Measurements from ENCODE around the gene ATP6V1G2.
"Not testable (repeated sequence)": the region's sequence is repeated elsewhere in the genome, so short reads cannot be mapped to it uniquely, and the experiment has no call there.

ATP6V1G2 gene

DNA sequence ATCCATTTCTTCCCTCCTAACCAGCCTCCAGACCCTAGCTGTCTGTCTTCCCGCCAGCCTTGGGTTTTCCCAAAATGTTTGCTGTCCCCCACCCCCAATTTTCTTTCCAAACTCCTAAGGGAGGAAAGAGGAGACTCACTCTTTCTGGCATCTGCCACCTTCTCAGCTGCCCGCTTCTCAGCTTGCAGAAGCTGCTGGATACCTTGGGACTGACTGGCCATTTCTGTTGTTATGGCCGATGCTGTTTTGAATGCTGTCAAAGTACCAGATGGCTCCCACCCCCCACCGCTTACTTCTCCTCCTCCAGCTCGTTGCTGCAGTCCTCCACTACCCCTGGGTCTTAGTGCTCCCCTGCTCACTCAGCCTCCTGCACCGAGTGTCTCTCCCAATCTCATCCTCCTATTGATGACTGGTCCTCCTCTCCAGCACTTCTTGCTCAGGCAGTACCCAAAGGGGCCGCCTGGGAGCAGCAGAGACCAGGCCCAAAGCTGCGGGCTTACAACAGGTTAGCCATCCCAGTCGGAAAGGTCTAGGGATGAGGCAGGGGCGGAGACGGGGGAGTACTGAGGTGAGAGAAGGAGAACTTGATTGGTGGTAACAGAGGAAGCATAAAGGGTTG lies at the start of gene ATP6V1G2:
ATP6V1G2 (minus strand) TSS at position 270 of the 619 bp plus-strand sequence; CDS start at position 221, 49 bp downstream.
- peak; percentile 98 for TF ChIP-seq CTCF (IDR thresholded peaks at IDR 0.05; ENCODE audit: extremely low read depth, insufficient read depth, missing control alignments)
- peak; percentile 71 for DNase-seq (ENCODE audit: low spot score)
- in situ Hi-C loops (cut with MboI; ENCODE audit: low pct_unique_long_range_greater_than_20kb, low sequenced_read_pairs, unreplicated experiment): no loop called here

GRCh38 chr6:31592396-31592771 lies 46.0 kb upstream of the ATP6V1G2 start:
- DNase-seq (ENCODE audit: low spot score): no peak
- in situ Hi-C loops (cut with MboI; ENCODE audit: low pct_unique_long_range_greater_than_20kb, low sequenced_read_pairs, unreplicated experiment): loop anchor here (5.0 kb wide), 1 partner anchor 40 kb away; no protein-coding TSS in a partner anchor
- no peak for TF ChIP-seq CTCF (IDR thresholded peaks at IDR 0.05; ENCODE audit: extremely low read depth, insufficient read depth, missing control alignments)

DNA sequence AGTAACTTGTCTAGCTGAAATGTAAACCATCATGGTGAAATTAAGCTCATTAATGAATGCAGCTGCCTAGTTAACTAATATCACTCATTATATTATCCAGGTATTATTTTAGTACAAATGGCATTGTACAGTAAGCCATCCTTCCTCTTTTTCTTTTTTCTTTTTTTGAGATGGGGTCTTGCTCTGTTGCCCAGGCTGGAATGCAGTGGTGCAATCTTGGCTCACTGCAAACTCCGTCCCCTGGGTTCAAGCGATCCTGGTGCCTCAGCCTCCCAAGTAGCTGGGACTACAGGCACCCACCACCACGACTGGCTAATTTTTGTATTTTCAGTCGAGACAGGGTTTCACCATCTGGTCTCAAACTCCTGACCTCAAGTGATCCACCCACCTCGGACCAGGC lies 44.3 kb upstream of the ATP6V1G2 start:
- DNase-seq (ENCODE audit: low spot score): not testable (repeated sequence)
- in situ Hi-C loops (cut with MboI; ENCODE audit: low pct_unique_long_range_greater_than_20kb, low sequenced_read_pairs, unreplicated experiment): loop anchor here (5.0 kb wide), 1 partner anchor 38 kb away; no protein-coding TSS in a partner anchor

- in situ Hi-C loops (cut with MboI; ENCODE audit: low pct_unique_long_range_greater_than_20kb, low sequenced_read_pairs, unreplicated experiment): no loop called here
- TF ChIP-seq CTCF (IDR thresholded peaks at IDR 0.05; ENCODE audit: extremely low read depth, insufficient read depth, missing control alignments): no peak
- DNase-seq (ENCODE audit: low spot score): no peak
Measured at GRCh38 chr6:31588871-31589650, 42.7 kb upstream of the ATP6V1G2 start.

GRCh38 chr6:31587791-31588777 lies 41.7 kb upstream of the ATP6V1G2 start:
- DNase-seq (ENCODE audit: low spot score): peak; percentile 43
- TF ChIP-seq CTCF (IDR thresholded peaks at IDR 0.05; ENCODE audit: extremely low read depth, insufficient read depth, missing control alignments): no peak
- in situ Hi-C loops (cut with MboI; ENCODE audit: low pct_unique_long_range_greater_than_20kb, low sequenced_read_pairs, unreplicated experiment): no loop called here

- no peak for DNase-seq (ENCODE audit: low spot score)
- in situ Hi-C loops (cut with MboI; ENCODE audit: low pct_unique_long_range_greater_than_20kb, low sequenced_read_pairs, unreplicated experiment): no loop called here
Measured at GRCh38 chr6:31586599-31587281, 40.3 kb upstream of the ATP6V1G2 start.

More at GRCh38 chr6:31586599-31587281, 40.3 kb upstream of the ATP6V1G2 start:
- TF ChIP-seq CTCF (IDR thresholded peaks at IDR 0.05; ENCODE audit: extremely low read depth, insufficient read depth, missing control alignments): no peak

Measured in GM13977 (cell line).